K562 (cell line): Measurements from ENCODE around the gene MYL9.

Experiments
- HOXB6 ChIP-seq: fragments of 250-450 bp; sonication (Bioruptor Pico); IDR thresholded peaks from 2 replicates; pipeline ENCODE4 v1.5.1; 2022; ENCODE audit warnings: mild to moderate bottlenecking, borderline replicate concordance
- NBN ChIP-seq: fragments of 450-650 bp; IDR thresholded peaks from 2 replicates; pipeline ENCODE4 v1.6.1; 2016; ENCODE audit warnings: low read depth, mild to moderate bottlenecking
- POLR2A ChIP-seq: fragments of 450-650 bp; conservative IDR thresholded peaks from 2 replicates; pipeline ENCODE4 v1.6.1; 2016

GRCh38 chr20:36573103-36573797 is 31.9 kb downstream of the MYL9 start, which contains the start of gene TGIF2:
- TF ChIP-seq NBN = no peak
- no peak for TF ChIP-seq HOXB6 (CRISPR knock-in tag)
- peak; percentile 77 for TF ChIP-seq POLR2A
